GM12878 (cell line): ENCODE measurements around the gene ATP6V0C. TPM values are rescaled to one million over a fixed set of nuclear protein-coding genes. Genes with fewer than 3 reads are reported as not detected.
A peak's percentile ranks its signal among the peaks of the same experiment; 100 is the strongest.

Experiments used
- ATAC-seq: fragments of 200-7000 bp; cut with Tn5 transposase; 3 replicates; pipeline ENCODE4 v1.9.1; 2020; ENCODE audit warnings: mild to moderate bottlenecking, moderate library complexity
- BruUV-seq: library from RNA; stranded (reverse); fragments of 400-500 nt; replicated peaks from 2 replicates; lab custom pipeline; 2021; lab: Mats Ljungman, UMichigan
- CTCF ChIA-PET: fragments of 300-600 bp; sonication (Branson Sonifier 250); formaldehyde crosslinking; extraction: SDS; loops from one replicate; lab custom pipeline; 2021; ENCODE audit warnings: inconsistent platforms; lab: Yijun Ruan, JAX
- POLR2A ChIA-PET: fragments of 350-600 bp; formaldehyde crosslinking; extraction: SDS; loops from one replicate; lab custom pipeline; 2021; ENCODE audit warnings: inconsistent platforms; lab: Charles Lee
- RAD21 ChIA-PET: fragments of 300-600 bp; sonication (Branson Sonifier 250); formaldehyde crosslinking; loops from one replicate; lab custom pipeline; 2023; ENCODE audit warnings: antibody characterized with exemption; ENCODE audit not compliant: unreplicated experiment; lab: Charles Lee
- SMC1A ChIA-PET: fragments of 300-600 bp; sonication (Branson Sonifier 250); formaldehyde crosslinking; loops from one replicate; lab custom pipeline; 2023; ENCODE audit not compliant: unreplicated experiment, uncharacterized antibody; lab: Charles Lee
- DNase-seq: peaks from one replicate; pipeline ENCODE4 v3.0.0-alpha.2; 2011; ENCODE audit warnings: low read depth, low spot score
- FAIRE-seq: peaks from 3 replicates; lab custom pipeline; 2011; peaks lifted over from hg19 to GRCh38; lab: Jason Lieb, UNC
- H2AFZ ChIP-seq: 2 replicates; pipeline ENCODE4 v1.6.0; 2011; ENCODE audit warnings: low read depth, low read length, control low read depth; ENCODE audit not compliant: control insufficient read depth
- H3K27ac ChIP-seq: 2 replicates; pipeline ENCODE4 v1.5.1; 2011; ENCODE audit warnings: control low read depth; ENCODE audit not compliant: control insufficient read depth, insufficient read depth
- H3K27me3 ChIP-seq, 2 experiments: replicated peaks in 1 of 2; 2 replicates each; pipeline versions ENCODE4 v1.6.0 to v1.6.1; 2011; ENCODE audit warnings: low read length in 1 of 2; ENCODE audit not compliant: control insufficient read depth in 2 of 2, insufficient read depth in 2 of 2
- H3K36me3 ChIP-seq, 2 experiments: 2 replicates each; pipeline ENCODE4 v1.5.1; 2011; ENCODE audit warnings: low read length in 1 of 2; ENCODE audit not compliant: control insufficient read depth in 2 of 2, insufficient read depth in 2 of 2
- H3K4me1 ChIP-seq: 2 replicates; pipeline ENCODE4 v1.6.1; 2011; ENCODE audit warnings: mild to moderate bottlenecking, low read length, moderate library complexity, mixed read lengths; ENCODE audit not compliant: control insufficient read depth, insufficient read depth
- H3K4me2 ChIP-seq: 2 replicates; pipeline ENCODE4 v1.6.0; 2011; ENCODE audit warnings: control low read depth; ENCODE audit not compliant: control insufficient read depth, insufficient read depth
- H3K4me3 ChIP-seq: fragments of 200-600 bp; sonication (generic); 2 replicates; pipeline ENCODE4 v1.5.1; 2016
- H3K79me2 ChIP-seq: 2 replicates; pipeline ENCODE4 v1.6.0; 2011; ENCODE audit warnings: low read length; ENCODE audit not compliant: control insufficient read depth, insufficient read depth
- H3K9ac ChIP-seq: 2 replicates; pipeline ENCODE4 v1.8.0; 2011; ENCODE audit warnings: low read length, control low read depth, mixed read lengths; ENCODE audit not compliant: control insufficient read depth, insufficient read depth
- H3K9me3 ChIP-seq: replicated peaks from 3 replicates; pipeline ENCODE4 v1.5.1; 2011; ENCODE audit warnings: mild to moderate bottlenecking, low read length; ENCODE audit not compliant: control insufficient read depth, insufficient read depth
- H4K20me1 ChIP-seq: 2 replicates; pipeline ENCODE4 v1.6.0; 2011; ENCODE audit not compliant: control insufficient read depth, insufficient read depth
- CEBPB ChIP-seq, 2 experiments: fragments of 150-350 bp in 1 of 2; IDR thresholded peaks; 2 replicates each; pipeline ENCODE4 v1.6.1; 2012 to 2014; ENCODE audit warnings: low read depth in 2 of 2, low read length in 2 of 2, borderline replicate concordance in 1 of 2, inconsistent platforms in 1 of 2
- E2F4 ChIP-seq: IDR thresholded peaks from 2 replicates; pipeline ENCODE4 v1.6.1; 2012; ENCODE audit warnings: low read depth, low read length, improper control_type of control experiment
- KAT2A ChIP-seq: conservative IDR thresholded peaks from 2 replicates; pipeline ENCODE4 v1.6.1; 2011; ENCODE audit warnings: low read depth, low read length; ENCODE audit not compliant: control insufficient read depth
- POLR2A ChIP-seq: IDR thresholded peaks from 2 replicates; pipeline ENCODE4 v1.6.1; 2011; ENCODE audit warnings: low read depth, mild to moderate bottlenecking, low read length
- STAT1 ChIP-seq: fragments of 450-650 bp; conservative IDR thresholded peaks from 2 replicates; pipeline ENCODE4 v1.6.1; 2014; ENCODE audit warnings: antibody characterized with exemption, mild to moderate bottlenecking
- ZNF217 ChIP-seq: fragments of 450-650 bp; IDR thresholded peaks from 2 replicates; pipeline ENCODE4 v1.6.1; 2017; ENCODE audit warnings: antibody characterized with exemption, mild to moderate bottlenecking
- ZNF592 ChIP-seq: fragments of 450-650 bp; IDR thresholded peaks from 2 replicates; pipeline ENCODE4 v1.6.1; 2017; ENCODE audit warnings: mild to moderate bottlenecking, moderate library complexity
- WGBS: methylation state at CpG from one replicate; pipeline ENCODE4 v1.1.6; 2016; ENCODE audit warnings: low lambda C conversion rate; ENCODE audit not compliant: insufficient replicate concordance, insufficient coverage; ENCODE audit errors: missing lambda C conversion rate; 5-methylcytosine and 5-hydroxymethylcytosine counted together
- in situ Hi-C: fragments of 300-500 bp; cut with MboI; formaldehyde crosslinking; loops from 9 replicates; pipeline ENCODE4 v1.14.3; 2018; ENCODE audit warnings: mixed read lengths
- intact Hi-C: fragments of 100-400 bp; cut with micrococcal nuclease; formaldehyde crosslinking; loops from one replicate; pipeline ENCODE4 v1.14.2; 2022; ENCODE audit not compliant: unreplicated experiment
- polyA plus RNA-seq, 11 experiments: library from polyadenylated mRNA; depleted of rRNA in 4 of 11; unstranded in 6 of 11; stranded (reverse) in 5 of 11; fragments of >200 nt; fragmentation: Nextera tagmentation in 4 of 11; fragmentation: Illumina TruSeq in 1 of 11; extraction: Ambion mirVana in 4 of 11; extraction: Trizol in 1 of 11; gene quantifications; 1 replicate in 1 of 11; 2 replicates in 10 of 11; pipeline versions ENCODE4 v1.2.1 to v1.2.3, GENCODE V29; 2011 to 2016; ENCODE audit warnings: inconsistent platforms in 2 of 11, missing spikeins in 2 of 11, low read depth in 1 of 11
- total RNA-seq, 4 experiments: library from RNA; depleted of rRNA in 3 of 4; stranded (reverse); fragments of >200 nt in 3 of 4; fragmentation: Illumina TruSeq in 1 of 4; extraction: Trizol in 1 of 4; gene quantifications; 2 replicates each; pipeline versions ENCODE4 v1.2.1 to v1.2.3, GENCODE V29; 2013 to 2021

Gene ATP6V0C
- total and polyA plus RNA-seq, 10 of the 15 experiments (the other 5 are each of a cell fraction or from before 2014, with no cell fraction given): 2.4 to 135 (median 18.4) TPM

- ChIA-PET POLR2A (no interaction called here), CTCF (no interaction called here), RAD21 (no interaction called here), SMC1A (no interaction called here)
- in situ Hi-C loops: no loop called here
- DNase-seq (no peak), FAIRE-seq (no peak), ATAC-seq (no peak)
- Histone ChIP-seq H3K79me2 (no peaks in the 10 kb centered on the region), H2AFZ (no peak overlapping the region), H3K27ac (no peak overlapping the region), H3K4me3 (no peak overlapping the region), H3K27me3 (no peaks in the 10 kb centered on the region), H3K9ac (no peak overlapping the region), H3K9me3 (no peaks in the 10 kb centered on the region), H4K20me1 (no peaks in the 10 kb centered on the region), H3K4me2 (no peak overlapping the region), H3K36me3 (peaks cover 9 to 23% of the 10 kb centered on the region in 2 experiments; a peak in 3 of 4 replicates), H3K4me1 (peaks cover 9% of the 10 kb centered on the region)
- intact Hi-C loops: no loop called here
- no peak for TF ChIP-seq ZNF217
- TF ChIP-seq POLR2A: peak; percentile 23; the same call in 1 of the 2 replicates
- TF ChIP-seq CEBPB (IDR thresholded peaks at IDR 0.05; ENCODE audit: borderline replicate concordance in 1 of 2, low read depth in 2 of 2, low read length in 2 of 2): no peak
- no peak for TF ChIP-seq ZNF592
- TF ChIP-seq KAT2A: no peak
- TF ChIP-seq E2F4: no peak
- no peak for TF ChIP-seq STAT1
- BruUV-seq: no TSS peak
- WGBS: 93% methylated on average over 10 of the region's 12 CpGs
These were observed 13.5 kb downstream of the ATP6V0C start for GRCh38 chr16:2527071-2527783.
